Measurements from ENCODE around the gene ADGRG3.

- TF ChIP-seq CTCF (IDR thresholded peaks at IDR 0.05 in 4 of 5, conservative IDR thresholded peaks at IDR 0.05 in 1 of 5) (no peak), POLR2A (IDR thresholded peaks at IDR 0.05) (no peak)
Measured at GRCh38 chr16:57699481-57699880, 31.4 kb downstream of the ADGRG3 start.

All from gastrocnemius medialis (tissue), 4 donors.